Measurements from ENCODE around the gene OR10H4.
"Not testable (repeated sequence)": the region's sequence is repeated elsewhere in the genome, so short reads cannot be mapped to it uniquely, and the experiment has no call there.

The OR10H4 gene

DNA sequence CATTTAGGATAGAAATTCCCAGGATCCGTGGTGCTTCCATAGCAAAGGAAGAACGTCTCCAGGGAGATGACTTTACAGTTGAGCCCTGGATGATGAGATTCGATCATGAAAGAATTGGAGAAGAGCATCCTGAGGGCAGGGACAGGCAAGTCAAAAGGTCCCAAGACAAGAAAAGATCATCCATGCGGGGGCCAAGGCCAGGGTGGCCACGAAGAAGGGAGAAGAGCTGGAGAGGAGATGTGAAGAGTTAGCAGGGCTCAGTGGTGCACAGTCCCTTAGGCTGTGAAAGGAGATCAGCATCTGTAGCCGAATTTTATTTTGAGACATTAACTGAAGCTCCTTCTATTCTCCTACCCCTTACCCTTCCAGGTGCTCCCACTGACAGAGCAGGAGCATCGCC is 28.9 kb downstream of the OR10H4 start:
- H3K9ac ChIP-seq (ENCODE audit: low read depth, low read length) = no peak overlapping the region
- TF ChIP-seq, protein P1, sequence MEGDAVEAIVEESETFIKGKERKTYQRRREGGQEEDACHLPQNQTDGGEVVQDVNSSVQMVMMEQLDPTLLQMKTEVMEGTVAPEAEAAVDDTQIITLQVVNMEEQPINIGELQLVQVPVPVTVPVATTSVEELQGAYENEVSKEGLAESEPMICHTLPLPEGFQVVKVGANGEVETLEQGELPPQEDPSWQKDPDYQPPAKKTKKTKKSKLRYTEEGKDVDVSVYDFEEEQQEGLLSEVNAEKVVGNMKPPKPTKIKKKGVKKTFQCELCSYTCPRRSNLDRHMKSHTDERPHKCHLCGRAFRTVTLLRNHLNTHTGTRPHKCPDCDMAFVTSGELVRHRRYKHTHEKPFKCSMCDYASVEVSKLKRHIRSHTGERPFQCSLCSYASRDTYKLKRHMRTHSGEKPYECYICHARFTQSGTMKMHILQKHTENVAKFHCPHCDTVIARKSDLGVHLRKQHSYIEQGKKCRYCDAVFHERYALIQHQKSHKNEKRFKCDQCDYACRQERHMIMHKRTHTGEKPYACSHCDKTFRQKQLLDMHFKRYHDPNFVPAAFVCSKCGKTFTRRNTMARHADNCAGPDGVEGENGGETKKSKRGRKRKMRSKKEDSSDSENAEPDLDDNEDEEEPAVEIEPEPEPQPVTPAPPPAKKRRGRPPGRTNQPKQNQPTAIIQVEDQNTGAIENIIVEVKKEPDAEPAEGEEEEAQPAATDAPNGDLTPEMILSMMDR (IDR thresholded peaks at IDR 0.05; ENCODE audit: borderline replicate concordance, extremely low read depth, low read length, poor library complexity, severe bottlenecking) = no peak
- no peak for TF ChIP-seq EZH2 (IDR thresholded peaks at IDR 0.05; ENCODE audit: borderline replicate concordance, low read depth, low read length, severe bottlenecking)
- no peaks in the 10 kb centered on the region for H3K79me2 ChIP-seq (ENCODE audit: insufficient read depth, low read length)
- no peaks in the 10 kb centered on the region for H3K9me3 ChIP-seq (ENCODE audit: insufficient read depth, low read length, severe bottlenecking)
- no peaks in the 10 kb centered on the region for H3K36me3 ChIP-seq (ENCODE audit: insufficient read depth, low read length)
- H3K4me1 ChIP-seq (ENCODE audit: insufficient read depth, low read length) = no peaks in the 10 kb centered on the region
- no peak overlapping the region for H3K27ac ChIP-seq (ENCODE audit: low read length)
- no peak overlapping the region for H3K4me2 ChIP-seq (ENCODE audit: insufficient read depth, low read length)
- H3K27me3 ChIP-seq (ENCODE audit: insufficient read depth, low read length, poor library complexity) = no peaks in the 10 kb centered on the region
- no peak for DNase-seq
- no peaks in the 10 kb centered on the region for H4K20me1 ChIP-seq (ENCODE audit: insufficient read depth, low read length)
- H3K4me3 ChIP-seq (ENCODE audit: low read depth in 1 of 2, low read length in 2 of 2) = no peak overlapping the region
- H2AFZ ChIP-seq (ENCODE audit: low read depth, low read length) = no peak overlapping the region
- no peak for ATAC-seq (ENCODE audit: insufficient read depth, low read depth)

DNA sequence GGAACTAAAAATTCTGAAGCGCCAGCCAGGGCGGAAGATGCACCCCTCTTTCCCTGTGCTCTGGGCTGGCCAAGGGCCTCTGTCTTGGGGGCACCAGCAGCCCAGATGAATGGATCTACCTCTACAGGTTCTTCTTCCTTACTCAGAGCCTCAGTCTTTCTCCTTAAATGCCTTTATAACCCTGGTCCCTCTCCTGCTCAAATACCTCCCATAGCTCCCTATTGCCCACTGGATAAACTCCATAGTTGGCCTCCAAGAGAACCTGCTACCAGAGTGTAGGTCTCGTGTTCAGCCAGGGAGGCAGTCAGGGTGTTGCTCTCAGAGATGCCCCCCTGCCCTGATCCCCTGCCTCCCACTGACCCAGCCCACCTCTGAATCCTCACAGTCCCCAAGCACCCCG is 30.5 kb downstream of the OR10H4 start:
- Histone ChIP-seq H3K9ac (ENCODE audit: low read depth, low read length) (no peak overlapping the region), H3K9me3 (ENCODE audit: insufficient read depth, low read length, severe bottlenecking) (no peaks in the 10 kb centered on the region), H2AFZ (ENCODE audit: low read depth, low read length) (no peak overlapping the region), H4K20me1 (ENCODE audit: insufficient read depth, low read length) (no peaks in the 10 kb centered on the region), H3K4me3 (ENCODE audit: low read depth in 1 of 2, low read length in 2 of 2) (no peak overlapping the region), H3K27me3 (ENCODE audit: insufficient read depth, low read length, poor library complexity) (no peaks in the 10 kb centered on the region), H3K27ac (ENCODE audit: low read length) (no peak overlapping the region), H3K4me1 (ENCODE audit: insufficient read depth, low read length) (no peaks in the 10 kb centered on the region), H3K36me3 (ENCODE audit: insufficient read depth, low read length) (no peaks in the 10 kb centered on the region), H3K4me2 (ENCODE audit: insufficient read depth, low read length) (no peak overlapping the region), H3K79me2 (ENCODE audit: insufficient read depth, low read length) (no peaks in the 10 kb centered on the region)
- DNase-seq = no peak
- TF ChIP-seq, protein P1 (IDR thresholded peaks at IDR 0.05; ENCODE audit: borderline replicate concordance, extremely low read depth, low read length, poor library complexity, severe bottlenecking) = no peak
- TF ChIP-seq EZH2 (IDR thresholded peaks at IDR 0.05; ENCODE audit: borderline replicate concordance, low read depth, low read length, severe bottlenecking) = no peak
- no peak for ATAC-seq (ENCODE audit: insufficient read depth, low read depth)

DNA sequence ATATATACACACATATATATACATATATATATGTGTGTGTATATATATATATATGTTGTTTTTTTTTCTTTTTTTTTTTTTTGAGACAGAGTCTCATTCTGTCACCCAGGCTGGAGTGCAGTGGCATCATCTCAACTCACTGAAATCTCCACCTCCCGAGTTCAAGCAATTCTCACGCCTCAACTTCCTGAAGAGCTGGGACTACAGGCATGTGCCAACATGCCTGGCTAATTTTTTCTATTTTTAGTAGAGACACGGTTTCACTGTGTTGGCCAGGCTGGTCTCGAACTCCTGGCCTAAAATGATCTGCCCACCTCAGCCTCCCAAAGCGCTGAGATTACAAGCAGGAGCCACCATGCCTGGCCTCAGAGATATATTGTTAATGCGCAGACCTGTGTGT is 37.0 kb downstream of the OR10H4 start:
- not testable (repeated sequence) for DNase-seq; H3K4me1 ChIP-seq (ENCODE audit: insufficient read depth, low read length); H3K9ac ChIP-seq (ENCODE audit: low read depth, low read length); H3K79me2 ChIP-seq (ENCODE audit: insufficient read depth, low read length); H3K27me3 ChIP-seq (ENCODE audit: insufficient read depth, low read length, poor library complexity); H2AFZ ChIP-seq (ENCODE audit: low read depth, low read length); H3K4me2 ChIP-seq (ENCODE audit: insufficient read depth, low read length); ATAC-seq (ENCODE audit: insufficient read depth, low read depth); H3K27ac ChIP-seq (ENCODE audit: low read length); H4K20me1 ChIP-seq (ENCODE audit: insufficient read depth, low read length); H3K9me3 ChIP-seq (ENCODE audit: insufficient read depth, low read length, severe bottlenecking); H3K36me3 ChIP-seq (ENCODE audit: insufficient read depth, low read length); H3K4me3 ChIP-seq (ENCODE audit: low read depth in 1 of 2, low read length in 2 of 2)

- Histone ChIP-seq H3K9ac (ENCODE audit: low read depth, low read length) (no peak overlapping the region), H3K27me3 (ENCODE audit: insufficient read depth, low read length, poor library complexity) (no peaks in the 10 kb centered on the region), H3K4me3 (ENCODE audit: low read depth in 1 of 2, low read length in 2 of 2) (no peak overlapping the region), H3K9me3 (ENCODE audit: insufficient read depth, low read length, severe bottlenecking) (no peaks in the 10 kb centered on the region), H2AFZ (ENCODE audit: low read depth, low read length) (no peak overlapping the region), H3K79me2 (ENCODE audit: insufficient read depth, low read length) (no peaks in the 10 kb centered on the region), H4K20me1 (ENCODE audit: insufficient read depth, low read length) (no peaks in the 10 kb centered on the region), H3K36me3 (ENCODE audit: insufficient read depth, low read length) (no peaks in the 10 kb centered on the region), H3K4me2 (ENCODE audit: insufficient read depth, low read length) (no peak overlapping the region), H3K27ac (ENCODE audit: low read length) (no peak overlapping the region), H3K4me1 (ENCODE audit: insufficient read depth, low read length) (no peaks in the 10 kb centered on the region)
- DNase-seq (no peak), ATAC-seq (ENCODE audit: insufficient read depth, low read depth) (no peak)
- TF ChIP-seq EZH2 (IDR thresholded peaks at IDR 0.05; ENCODE audit: borderline replicate concordance, low read depth, low read length, severe bottlenecking) = no peak
- TF ChIP-seq, protein P1 (IDR thresholded peaks at IDR 0.05; ENCODE audit: borderline replicate concordance, extremely low read depth, low read length, poor library complexity, severe bottlenecking) = no peak
These were observed 37.9 kb downstream of the OR10H4 start for GRCh38 chr19:15986701-15987100.

Data from DND-41 (cell line).